Nephron progenitor cell (in vitro differentiated cells): Measurements from ENCODE around the gene SOCS1.
"Not testable (repeated sequence)": the region's sequence is repeated elsewhere in the genome, so short reads cannot be mapped to it uniquely, and the experiment has no call there.

ENCODE experiments used
- DNase-seq: peaks from one replicate; pipeline ENCODE4 v3.0.0; 2021
- H3K27ac Mint-ChIP-seq: 2 replicates; pipeline ENCODE4 v1.8.0; 2021; ENCODE audit warnings: mild to moderate bottlenecking, moderate library complexity, mixed read lengths
- H3K27me3 Mint-ChIP-seq: 2 replicates; pipeline ENCODE4 v1.8.0; 2021; ENCODE audit warnings: mild to moderate bottlenecking, low read depth, mixed read lengths; ENCODE audit not compliant: poor library complexity
- H3K36me3 Mint-ChIP-seq: 2 replicates; pipeline ENCODE4 v1.8.0; 2021; ENCODE audit warnings: low read depth, mixed read lengths
- H3K4me1 Mint-ChIP-seq: 2 replicates; pipeline ENCODE4 v1.8.0; 2021; ENCODE audit warnings: mixed read lengths
- H3K4me3 Mint-ChIP-seq: 2 replicates; pipeline ENCODE4 v1.8.0; 2021; ENCODE audit warnings: mild to moderate bottlenecking, moderate library complexity, mixed read lengths
- H3K9me3 Mint-ChIP-seq: 2 replicates; pipeline ENCODE4 v1.8.0; 2021; ENCODE audit warnings: mild to moderate bottlenecking, moderate library complexity, mixed read lengths
- CTCF ChIP-seq: fragments of 200-600 bp; sonication (generic); IDR thresholded peaks from 2 replicates; pipeline ENCODE4 v1.5.0; 2021; ENCODE audit warnings: antibody characterized with exemption

The SOCS1 gene

GRCh38 chr16:11295672-11296071, 39.7 kb upstream of the SOCS1 start:
- Mint-ChIP-seq H3K36me3 (no peaks in the 10 kb centered on the region), H3K4me3 (no peak overlapping the region), H3K9me3 (no peaks in the 10 kb centered on the region), H3K27ac (no peak overlapping the region), H3K4me1 (peaks cover 50% of the 10 kb centered on the region), H3K27me3 (peaks cover 11% of the 10 kb centered on the region)
- no peak for TF ChIP-seq CTCF
- DNase-seq, result no peak

- Mint-ChIP-seq H3K27me3 (peaks cover 5% of the 10 kb centered on the region), H3K36me3 (no peaks in the 10 kb centered on the region), H3K4me1 (peaks cover 58% of the 10 kb centered on the region), H3K27ac (no peak overlapping the region), H3K9me3 (peaks cover 11% of the 10 kb centered on the region), H3K4me3 (no peak overlapping the region)
- no peak for TF ChIP-seq CTCF
- DNase-seq, result no peak
These were observed 36.2 kb upstream of the SOCS1 start for GRCh38 chr16:11292076-11292748.

GRCh38 chr16:11291091-11291703, 35.2 kb upstream of the SOCS1 start:
- Mint-ChIP-seq H3K9me3 (peaks cover 11% of the 10 kb centered on the region), H3K4me3 (peak overlapping the region; percentile 12), H3K27ac (peak overlapping the region; percentile 23), H3K36me3 (no peaks in the 10 kb centered on the region), H3K4me1 (peaks cover 54% of the 10 kb centered on the region), H3K27me3 (peaks cover 3% of the 10 kb centered on the region)
- no peak for DNase-seq
- TF ChIP-seq CTCF, result no peak

GRCh38 chr16:11290102-11290893, 34.3 kb upstream of the SOCS1 start:
- no peak for DNase-seq
- TF ChIP-seq CTCF, result no peak
- H3K4me3 Mint-ChIP-seq, result no peak overlapping the region
- H3K27ac Mint-ChIP-seq, result peak overlapping the region; percentile 68
- peaks cover 11% of the 10 kb centered on the region for H3K9me3 Mint-ChIP-seq
- H3K36me3 Mint-ChIP-seq, result no peaks in the 10 kb centered on the region
- H3K27me3 Mint-ChIP-seq, result peaks cover 2% of the 10 kb centered on the region
- H3K4me1 Mint-ChIP-seq, result peaks cover 60% of the 10 kb centered on the region

- H3K9me3 Mint-ChIP-seq, result peaks cover 11% of the 10 kb centered on the region
- not testable (repeated sequence) for H3K36me3 Mint-ChIP-seq, H3K27ac Mint-ChIP-seq, DNase-seq, H3K4me3 Mint-ChIP-seq, H3K27me3 Mint-ChIP-seq
- H3K4me1 Mint-ChIP-seq, result peaks cover 61% of the 10 kb centered on the region
These were observed 33.7 kb upstream of the SOCS1 start for GRCh38 chr16:11289696-11290095.

GRCh38 chr16:11289202-11289601, 33.2 kb upstream of the SOCS1 start:
- Mint-ChIP-seq H3K9me3 (peaks cover 11% of the 10 kb centered on the region), H3K4me1 (peaks cover 61% of the 10 kb centered on the region), H3K36me3 (no peaks in the 10 kb centered on the region), H3K27ac (no peak overlapping the region), H3K27me3 (peaks cover 2% of the 10 kb centered on the region), H3K4me3 (no peak overlapping the region)
- no peak for TF ChIP-seq CTCF
- no peak for DNase-seq
